ENCODE results near the gene HPCAL4. TPM values are rescaled to one million over a fixed set of nuclear protein-coding genes. Genes with fewer than 3 reads are reported as not detected.

Gene HPCAL4
- total and polyA plus RNA-seq, 2 donors from 2014 or later, result 3.9 to 5.2 TPM

- Histone ChIP-seq H3K36me3 (ENCODE audit: control insufficient read depth in 2 of 3, insufficient read depth in 3 of 3, low read length in 3 of 3) (no peaks in the 10 kb centered on the region), H3K9ac (ENCODE audit: low read length in 3 of 3) (no peak overlapping the region), H3K27ac (ENCODE audit: low read depth in 2 of 2, low read length in 2 of 2) (peak overlapping the region in 1 of 2 donors; percentile 2), H3K9me3 (ENCODE audit: control insufficient read depth in 2 of 3, insufficient read depth in 1 of 3, low read length in 3 of 3) (no peaks in the 10 kb centered on the region), H3K27me3 (ENCODE audit: control insufficient read depth, insufficient read depth, low read length) (no peaks in the 10 kb centered on the region), H3K4me1 (ENCODE audit: control insufficient read depth in 2 of 3, insufficient read depth in 2 of 3, low read depth in 1 of 3, low read length in 3 of 3) (peaks cover 0 to 6% (median 0%) of the 10 kb centered on the region in 3 donors), H3K4me3 (ENCODE audit: low read length in 3 of 3) (no peak overlapping the region)
- intact Hi-C loops (cut with DNase I), result no loop called here
- DNase-seq (no peak), FAIRE-seq (no peak)
- TF ChIP-seq CTCF (IDR thresholded peaks at IDR 0.05; ENCODE audit: borderline replicate concordance, extremely low read depth, insufficient read depth), result no peak
Measured at GRCh38 chr1:39652554-39652953, 38.7 kb downstream of the HPCAL4 start.

GRCh38 chr1:39652105-39652504 lies 39.1 kb downstream of the HPCAL4 start:
- Histone ChIP-seq H3K4me1 (ENCODE audit: control insufficient read depth in 2 of 3, insufficient read depth in 2 of 3, low read depth in 1 of 3, low read length in 3 of 3) (peaks cover 0 to 6% (median 0%) of the 10 kb centered on the region in 3 donors), H3K27me3 (ENCODE audit: control insufficient read depth, insufficient read depth, low read length) (no peaks in the 10 kb centered on the region), H3K9ac (ENCODE audit: low read length in 3 of 3) (no peak overlapping the region), H3K9me3 (ENCODE audit: control insufficient read depth in 2 of 3, insufficient read depth in 1 of 3, low read length in 3 of 3) (no peaks in the 10 kb centered on the region), H3K36me3 (ENCODE audit: control insufficient read depth in 2 of 3, insufficient read depth in 3 of 3, low read length in 3 of 3) (no peaks in the 10 kb centered on the region), H3K4me3 (ENCODE audit: low read length in 3 of 3) (no peak overlapping the region), H3K27ac (ENCODE audit: low read depth in 2 of 2, low read length in 2 of 2) (peak overlapping the region in 1 of 2 donors; percentile 2)
- peak in 1 of 5 donors; percentile 80 for DNase-seq
- intact Hi-C loops (cut with DNase I), result no loop called here
- no peak for FAIRE-seq
- TF ChIP-seq CTCF (IDR thresholded peaks at IDR 0.05; ENCODE audit: borderline replicate concordance, extremely low read depth, insufficient read depth), result no peak

- intact Hi-C loops (cut with DNase I), result no loop called here
- FAIRE-seq (no peak), DNase-seq (no peak)
- Histone ChIP-seq H3K4me3 (ENCODE audit: low read length in 3 of 3) (no peak overlapping the region), H3K9me3 (ENCODE audit: control insufficient read depth in 2 of 3, insufficient read depth in 1 of 3, low read length in 3 of 3) (no peaks in the 10 kb centered on the region), H3K4me1 (ENCODE audit: control insufficient read depth in 2 of 3, insufficient read depth in 2 of 3, low read depth in 1 of 3, low read length in 3 of 3) (peaks cover 0 to 14% (median 0%) of the 10 kb centered on the region in 3 donors), H3K27ac (ENCODE audit: low read depth in 2 of 2, low read length in 2 of 2) (no peak overlapping the region), H3K9ac (ENCODE audit: low read length in 3 of 3) (no peak overlapping the region), H3K27me3 (ENCODE audit: control insufficient read depth, insufficient read depth, low read length) (no peaks in the 10 kb centered on the region), H3K36me3 (ENCODE audit: control insufficient read depth in 2 of 3, insufficient read depth in 3 of 3, low read length in 3 of 3) (no peaks in the 10 kb centered on the region)
- no peak for TF ChIP-seq CTCF (IDR thresholded peaks at IDR 0.05; ENCODE audit: borderline replicate concordance, extremely low read depth, insufficient read depth)
Measured at GRCh38 chr1:39650431-39650830, 40.8 kb downstream of the HPCAL4 start.

- intact Hi-C loops (cut with DNase I), result no loop called here
- H3K4me3 ChIP-seq (ENCODE audit: low read length in 3 of 3), result no peak overlapping the region
- FAIRE-seq (no peak), DNase-seq (peak in 1 of 5 donors; percentile 46)
- H3K27me3 ChIP-seq (ENCODE audit: control insufficient read depth, insufficient read depth, low read length), result no peaks in the 10 kb centered on the region
- H3K9ac ChIP-seq (ENCODE audit: low read length in 3 of 3), result no peak overlapping the region
- H3K4me1 ChIP-seq (ENCODE audit: control insufficient read depth in 2 of 3, insufficient read depth in 2 of 3, low read depth in 1 of 3, low read length in 3 of 3), result peaks cover 0 to 14% (median 0%) of the 10 kb centered on the region in 3 donors
- no peaks in the 10 kb centered on the region for H3K9me3 ChIP-seq (ENCODE audit: control insufficient read depth in 2 of 3, insufficient read depth in 1 of 3, low read length in 3 of 3)
- no peaks in the 10 kb centered on the region for H3K36me3 ChIP-seq (ENCODE audit: control insufficient read depth in 2 of 3, insufficient read depth in 3 of 3, low read length in 3 of 3)
- TF ChIP-seq CTCF (IDR thresholded peaks at IDR 0.05; ENCODE audit: borderline replicate concordance, extremely low read depth, insufficient read depth), result no peak
- H3K27ac ChIP-seq (ENCODE audit: low read depth in 2 of 2, low read length in 2 of 2), result no peak overlapping the region
Measured at GRCh38 chr1:39649636-39650185, 41.5 kb downstream of the HPCAL4 start.
